ENCODE data around the gene DIP2C.
"Not testable (repeated sequence)": the region's sequence is repeated elsewhere in the genome, so short reads cannot be mapped to it uniquely, and the experiment has no call there.

DIP2C gene

DNA sequence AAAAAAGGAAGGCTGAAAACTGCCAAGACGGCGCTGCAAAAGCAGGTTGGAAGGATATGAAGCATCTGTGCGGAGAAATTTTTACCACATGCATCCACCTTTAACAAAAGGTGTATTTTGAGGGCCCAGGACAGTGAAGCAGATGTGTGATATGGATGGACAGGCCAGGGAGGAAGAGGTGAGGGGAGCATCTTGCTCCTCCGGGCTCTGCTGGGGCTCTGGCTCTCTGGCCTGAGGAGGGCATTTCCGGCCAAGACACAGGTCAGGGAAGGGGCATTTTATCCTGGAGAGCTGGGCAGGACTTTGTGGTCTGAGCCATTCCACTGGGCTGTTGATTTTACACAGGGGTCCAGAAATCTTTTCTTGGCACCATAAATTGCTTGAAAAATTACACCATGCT is 379.1 kb downstream of the DIP2C start:
- DNase-seq: no peak

DNA sequence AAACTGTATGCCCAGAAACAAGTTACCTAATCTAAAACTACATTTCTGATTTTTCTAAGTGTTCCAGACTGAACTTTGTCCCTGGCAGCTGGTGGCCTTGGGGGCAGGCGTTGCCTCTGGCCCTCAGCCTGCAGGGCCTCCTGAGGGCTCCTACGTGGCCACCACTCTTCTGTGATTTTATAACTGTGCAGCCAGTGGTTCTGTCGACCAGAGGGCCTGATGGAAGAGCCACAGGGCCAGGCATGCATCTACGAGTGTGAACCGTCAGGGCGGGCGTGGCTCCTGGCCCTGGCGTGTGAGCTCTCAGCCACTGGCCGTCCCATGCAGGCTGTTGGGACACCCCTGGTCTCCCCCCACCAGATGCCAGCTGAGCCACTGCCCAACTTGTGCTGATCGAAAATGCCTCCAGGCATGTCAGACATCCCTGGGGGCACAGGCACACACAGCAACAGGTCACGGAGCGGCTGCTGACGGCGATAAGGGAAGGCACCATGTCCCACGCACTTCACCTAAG is 380.8 kb downstream of the DIP2C start:
- no peak for DNase-seq

GRCh38 chr10:308101-308500 is 381.4 kb downstream of the DIP2C start:
- DNase-seq: no peak

GRCh38 chr10:307659-308058 is 381.8 kb downstream of the DIP2C start:
- DNase-seq: no peak

- DNase-seq: peak in 1 of 2 experiments; percentile 20
These were observed 382.7 kb downstream of the DIP2C start for GRCh38 chr10:306675-307185.

DNA sequence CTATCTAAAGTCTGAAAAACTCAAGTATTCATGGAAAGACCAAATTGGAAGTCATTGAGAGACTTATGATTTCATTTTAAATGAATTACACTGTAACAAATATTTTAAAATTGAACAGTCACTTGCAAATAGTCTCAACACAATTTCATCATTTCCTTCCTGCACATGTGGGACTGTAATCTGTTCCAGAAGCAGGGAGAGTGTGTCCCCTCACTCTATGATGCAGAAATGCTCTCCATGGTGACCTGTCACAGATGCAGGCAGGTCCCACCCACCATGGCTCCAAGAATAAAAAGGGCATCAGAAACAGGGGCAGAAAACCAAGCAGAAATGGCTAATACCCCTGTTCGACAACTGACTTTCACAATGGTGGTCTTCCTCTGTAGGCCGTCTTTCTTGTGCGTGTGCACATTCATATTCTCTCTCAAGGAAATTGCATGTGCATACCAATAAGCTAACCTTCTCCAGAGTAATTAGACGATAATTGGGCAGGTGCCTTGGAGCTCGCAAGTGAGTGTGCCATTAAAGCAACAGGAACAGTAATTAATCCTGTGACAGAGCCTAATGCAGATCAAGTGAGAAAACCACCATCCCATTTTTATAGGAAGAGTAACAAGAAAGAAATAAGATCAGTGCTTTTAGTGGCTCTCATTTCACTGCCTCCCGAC is 383.3 kb downstream of the DIP2C start:
- DNase-seq: no peak

DNA sequence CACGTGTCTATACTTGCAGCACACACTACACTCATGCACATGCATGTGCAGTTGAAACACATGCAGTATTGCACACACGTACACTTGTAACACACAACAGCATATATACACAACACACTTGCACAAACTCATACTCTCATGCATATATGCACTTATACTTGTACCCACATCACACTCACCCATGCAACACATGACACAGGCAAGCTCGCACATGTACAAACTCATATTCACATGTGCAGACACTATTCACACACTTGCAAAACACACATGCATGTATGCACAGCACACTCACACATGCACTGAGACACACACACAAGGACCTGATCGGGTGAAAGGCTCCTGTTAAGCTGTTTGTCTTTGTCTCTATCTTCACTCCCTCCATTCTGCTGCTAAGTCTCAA is 384.4 kb downstream of the DIP2C start:
- no peak for DNase-seq

- DNase-seq: no peak
These were observed 387.9 kb downstream of the DIP2C start for GRCh38 chr10:301536-301935.

DNA sequence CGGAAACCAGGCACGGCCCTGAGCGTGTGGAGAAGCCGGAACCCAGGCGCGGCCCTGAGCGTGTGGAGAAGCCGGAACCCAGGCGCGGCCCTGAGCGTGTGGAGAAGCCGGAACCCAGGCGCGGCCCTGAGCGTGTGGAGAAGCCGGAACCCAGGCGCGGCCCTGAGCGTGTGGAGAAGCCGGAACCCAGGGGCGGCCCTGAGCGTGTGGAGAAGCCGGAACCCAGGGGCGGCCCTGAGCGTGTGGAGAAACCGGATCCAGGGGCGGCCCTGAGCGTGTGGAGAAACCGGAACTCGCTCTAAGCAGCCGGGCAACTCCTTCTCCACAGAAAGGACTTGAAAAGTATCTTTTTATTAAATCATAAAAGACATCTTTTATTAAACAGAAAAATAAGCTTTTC is 388.9 kb downstream of the DIP2C start:
- DNase-seq: not testable (repeated sequence)

GRCh38 chr10:299969-300368 is 389.5 kb downstream of the DIP2C start:
- no peak for DNase-seq

GRCh38 chr10:299512-299911 is 390.0 kb downstream of the DIP2C start:
- no peak for DNase-seq

DNA sequence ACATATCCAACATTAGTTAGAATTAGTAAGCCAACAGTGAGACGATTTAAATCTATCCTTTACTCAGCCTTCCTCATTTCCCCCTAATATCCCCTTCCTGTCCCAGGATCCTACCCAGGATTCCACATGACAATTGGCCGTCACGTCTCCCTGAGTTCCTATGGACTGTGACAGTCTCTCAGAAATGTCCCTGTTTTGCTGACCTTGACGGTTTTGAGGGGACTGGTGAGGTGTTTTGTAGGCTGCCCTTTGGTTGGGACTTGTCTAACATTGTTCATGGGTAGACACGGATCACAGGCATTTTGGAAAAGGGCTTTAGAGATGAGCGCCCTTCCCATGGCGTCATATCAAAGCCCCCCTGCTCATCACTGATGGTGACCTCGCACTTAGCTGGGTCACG is 391.4 kb downstream of the DIP2C start:
- no peak for DNase-seq

- DNase-seq: no peak
These were observed 391.9 kb downstream of the DIP2C start for GRCh38 chr10:297567-297966.

DNA sequence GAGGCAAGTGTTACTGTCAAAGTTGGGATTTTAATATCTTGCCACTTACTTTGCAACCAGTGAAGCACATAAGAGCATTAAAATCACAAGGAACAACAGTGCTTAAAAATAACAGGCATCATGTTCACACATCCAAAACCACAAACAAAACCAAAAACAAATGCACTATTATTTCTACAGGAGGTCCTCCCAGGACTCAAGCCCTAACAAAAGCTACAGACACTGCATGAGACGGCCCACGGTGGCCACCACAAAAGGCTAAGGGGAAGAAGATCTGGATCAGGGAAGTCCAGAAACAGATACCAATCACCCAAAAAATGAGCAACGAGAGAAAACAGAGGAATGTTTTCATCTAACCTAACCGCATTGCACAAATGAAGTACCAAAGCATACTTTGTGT is 395.8 kb downstream of the DIP2C start:
- DNase-seq: no peak

- no peak for DNase-seq
These were observed 399.3 kb downstream of the DIP2C start for GRCh38 chr10:290026-290725.

- no peak for DNase-seq
These were observed 399.9 kb downstream of the DIP2C start for GRCh38 chr10:289581-289980.

GRCh38 chr10:288316-289200 is 400.9 kb downstream of the DIP2C start:
- no peak for DNase-seq

DNA sequence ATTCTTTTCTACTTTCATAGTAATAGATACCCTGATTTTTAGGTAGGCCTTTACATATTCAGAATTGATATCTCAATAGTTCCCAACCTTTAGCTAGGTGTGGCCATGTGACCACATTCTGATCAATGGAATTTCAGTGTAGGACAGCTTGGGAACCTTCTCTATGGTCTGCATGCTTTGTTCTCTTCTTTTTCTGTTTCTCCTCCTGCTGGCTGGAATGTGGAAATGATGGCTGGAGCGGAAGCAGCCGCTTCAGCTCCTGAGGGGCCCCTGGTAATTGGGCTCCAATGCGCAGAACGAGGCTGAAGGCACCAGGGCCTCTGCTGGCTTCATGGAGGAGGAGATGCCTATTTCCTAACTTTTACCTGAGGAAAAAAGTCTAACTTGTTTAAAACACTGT is 401.7 kb downstream of the DIP2C start:
- no peak for DNase-seq

- no peak for DNase-seq
These were observed 402.3 kb downstream of the DIP2C start for GRCh38 chr10:287026-287709.

GRCh38 chr10:285216-285615 is 404.3 kb downstream of the DIP2C start:
- no peak for DNase-seq

- DNase-seq: no peak
These were observed 405.5 kb downstream of the DIP2C start for GRCh38 chr10:283916-284356.

DNA sequence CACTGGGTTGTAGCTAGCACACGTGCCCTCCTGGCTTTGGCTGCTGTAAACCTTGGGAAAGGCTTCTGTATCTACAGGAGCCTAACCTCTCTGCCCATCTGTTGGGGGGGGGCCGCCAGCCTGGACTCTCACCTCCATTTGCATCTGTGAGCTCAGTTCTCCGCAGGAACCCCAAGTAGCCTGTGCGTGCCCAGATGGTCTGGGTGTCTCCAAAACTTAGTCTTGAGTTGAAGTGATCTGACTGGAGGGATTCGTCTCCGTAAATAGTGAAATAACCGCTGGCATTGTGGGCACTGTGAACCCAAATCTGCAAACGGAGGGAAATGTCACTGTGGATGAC is 406.4 kb downstream of the DIP2C start:
- no peak for DNase-seq

All from NCI-H187 (cell line).